Activated CD4-positive, alpha-beta T cell treated with anti-CD3 and anti-CD28 coated beads for 48 hours (primary cell): ENCODE measurements around the gene MEIKIN.
"Not testable (repeated sequence)": the region's sequence is repeated elsewhere in the genome, so short reads cannot be mapped to it uniquely, and the experiment has no call there.

Experiments
- DNase-seq: peaks from one replicate; pipeline ENCODE4 v3.0.0-alpha.2; 2020

The MEIKIN gene

GRCh38 chr5:131902266-131902665, 43.2 kb downstream of the MEIKIN start:
- DNase-seq = not testable (repeated sequence)

- no peak for DNase-seq
Measured at GRCh38 chr5:131899686-131900085, 45.8 kb downstream of the MEIKIN start.

- no peak for DNase-seq
Measured at GRCh38 chr5:131883984-131884383, 61.5 kb downstream of the MEIKIN start.

GRCh38 chr5:131879705-131880104, 65.8 kb downstream of the MEIKIN start:
- no peak for DNase-seq

GRCh38 chr5:131877873-131878272, 67.6 kb downstream of the MEIKIN start:
- DNase-seq = no peak

- not testable (repeated sequence) for DNase-seq
Measured at GRCh38 chr5:131871251-131871650, 74.2 kb downstream of the MEIKIN start.

- DNase-seq = no peak
Measured at GRCh38 chr5:131867524-131867923, 77.9 kb downstream of the MEIKIN start.

- no peak for DNase-seq
Measured at GRCh38 chr5:131863700-131864099, 81.8 kb downstream of the MEIKIN start.

GRCh38 chr5:131857388-131857787, 88.1 kb downstream of the MEIKIN start:
- no peak for DNase-seq

- DNase-seq = no peak
Measured at GRCh38 chr5:131855452-131855851, 90.0 kb downstream of the MEIKIN start.

GRCh38 chr5:131854134-131854533, 91.3 kb downstream of the MEIKIN start:
- DNase-seq = no peak

- DNase-seq = no peak
Measured at GRCh38 chr5:131848662-131849061, 96.8 kb downstream of the MEIKIN start.

GRCh38 chr5:131846536-131846935, 98.9 kb downstream of the MEIKIN start:
- no peak for DNase-seq

GRCh38 chr5:131845828-131846227, 99.6 kb downstream of the MEIKIN start:
- DNase-seq = no peak

GRCh38 chr5:131842971-131843370, 102.5 kb downstream of the MEIKIN start:
- DNase-seq = not testable (repeated sequence)

GRCh38 chr5:131832702-131833101, 112.8 kb downstream of the MEIKIN start:
- not testable (repeated sequence) for DNase-seq

GRCh38 chr5:131825404-131826013, 120.0 kb downstream of the MEIKIN start:
- DNase-seq = no peak

- DNase-seq = no peak
Measured at GRCh38 chr5:131824631-131825030, 120.8 kb downstream of the MEIKIN start.

GRCh38 chr5:131821221-131821620, 124.2 kb downstream of the MEIKIN start:
- no peak for DNase-seq

- DNase-seq = no peak
Measured at GRCh38 chr5:131818001-131818724, 127.3 kb downstream of the MEIKIN start.

- no peak for DNase-seq
Measured at GRCh38 chr5:131814990-131815389, 130.5 kb downstream of the MEIKIN start.

- no peak for DNase-seq
Measured at GRCh38 chr5:131812371-131813160, 132.9 kb downstream of the MEIKIN start.

- no peak for DNase-seq
Measured at GRCh38 chr5:131810510-131811249, 134.8 kb downstream of the MEIKIN start.
